ENCODE measurements around the gene VOPP1. TPM values are rescaled to one million over a fixed set of nuclear protein-coding genes. Genes with fewer than 3 reads are reported as not detected.
"Not testable (repeated sequence)": the region's sequence is repeated elsewhere in the genome, so short reads cannot be mapped to it uniquely, and the experiment has no call there.

The VOPP1 gene
- total RNA-seq, 1 experiment from 2014 or later, result 45.4 TPM

DNA sequence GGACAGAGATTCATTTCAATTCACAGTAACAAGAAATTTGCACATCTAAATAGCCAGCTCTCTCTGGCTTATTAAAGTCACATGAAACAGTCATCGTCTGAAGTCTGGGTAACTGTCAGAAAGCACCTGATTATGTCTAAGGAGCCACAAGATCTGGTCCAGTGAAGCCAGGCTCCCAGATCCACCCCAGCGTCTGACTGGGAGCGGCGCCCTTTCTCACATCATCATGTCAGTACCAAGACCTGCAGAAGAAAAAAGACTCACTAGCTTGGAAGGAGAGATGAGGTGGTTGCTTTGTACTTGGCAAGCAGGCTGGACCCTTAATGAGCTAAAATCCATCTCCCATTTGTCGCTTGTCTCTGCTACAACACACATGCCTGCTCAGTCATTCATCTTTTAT lies 58.4 kb downstream of the VOPP1 start:
- DNase-seq, result no peak
- H3K27me3 ChIP-seq, result no peaks in the 10 kb centered on the region
- no peaks in the 10 kb centered on the region for H3K9me3 ChIP-seq
- no peak overlapping the region for H3K4me3 ChIP-seq
- H3K36me3 ChIP-seq, result 0 out of 2 replicates have a peak, but pooled peaks cover 2% of the 10 kb centered on the region

DNA sequence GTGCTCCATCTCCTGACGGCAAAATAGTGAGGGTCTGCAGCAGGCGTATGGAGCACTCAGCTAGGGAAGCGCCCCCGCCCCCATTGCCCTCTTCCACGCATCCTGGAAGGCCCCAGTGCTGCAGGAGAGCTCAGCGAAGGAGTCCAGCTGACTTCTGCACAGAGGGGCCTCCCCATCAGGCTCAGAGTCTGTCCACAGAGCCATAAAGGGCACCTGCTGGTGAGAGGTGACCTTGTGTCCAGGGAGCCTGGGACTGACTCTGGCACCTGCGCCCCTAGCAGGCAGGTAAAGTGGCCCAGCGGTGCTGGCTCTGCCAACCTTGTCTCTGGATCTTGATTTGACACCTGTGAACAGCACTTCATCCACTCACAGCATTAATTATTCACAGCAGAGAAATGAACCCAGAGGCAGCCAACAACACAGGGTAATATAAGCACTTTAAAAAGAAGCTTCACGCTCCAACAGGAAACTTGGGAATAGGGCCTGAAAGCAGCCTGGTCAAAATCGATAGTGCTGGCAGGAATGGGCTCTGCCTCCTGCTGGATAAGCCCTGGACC lies 59.6 kb downstream of the VOPP1 start:
- H3K27me3 ChIP-seq, result no peaks in the 10 kb centered on the region
- no peaks in the 10 kb centered on the region for H3K9me3 ChIP-seq
- no peaks in the 10 kb centered on the region for H3K36me3 ChIP-seq
- H3K4me3 ChIP-seq, result no peak overlapping the region
- DNase-seq, result no peak

DNA sequence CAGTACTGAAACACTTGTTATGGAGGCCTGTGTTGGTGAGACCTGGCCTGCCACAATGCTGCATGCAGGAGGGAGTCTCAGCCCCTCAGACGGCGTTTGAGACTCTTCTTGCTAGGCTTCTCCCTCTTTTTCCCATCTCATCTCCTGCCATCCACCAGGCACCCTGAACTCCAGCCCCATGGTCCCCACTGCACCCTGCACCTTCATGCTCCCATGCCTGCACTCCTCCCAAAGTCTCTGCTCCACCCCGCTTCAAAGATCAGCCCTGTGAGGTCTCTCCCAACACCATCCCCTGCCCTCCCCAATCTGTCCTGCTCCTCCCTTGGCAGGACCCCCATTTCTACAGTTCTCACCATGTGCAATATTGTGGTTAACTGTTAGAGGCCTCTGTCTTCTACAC lies 61.7 kb downstream of the VOPP1 start:
- Histone ChIP-seq H3K27me3 (no peaks in the 10 kb centered on the region), H3K4me3 (no peak overlapping the region), H3K36me3 (no peaks in the 10 kb centered on the region), H3K9me3 (no peaks in the 10 kb centered on the region)
- no peak for DNase-seq

DNA sequence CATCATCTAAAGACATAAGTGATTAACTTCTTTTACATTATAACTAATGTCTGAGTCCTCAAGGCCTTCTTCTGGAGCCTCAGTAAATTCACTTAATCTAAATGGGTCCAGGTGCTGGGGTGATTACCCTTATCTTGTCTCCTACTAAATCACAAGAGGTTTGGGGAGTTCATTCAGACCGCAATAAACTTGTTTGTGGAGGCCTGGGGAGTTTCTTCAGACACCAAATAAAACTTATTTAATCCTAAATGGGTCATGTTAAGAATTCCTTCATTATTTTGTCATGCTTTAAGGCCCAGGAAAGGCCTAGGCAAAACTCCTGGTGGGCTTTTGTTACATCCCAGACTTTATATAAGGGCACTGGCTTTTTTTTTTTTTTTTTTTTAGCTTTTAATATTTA lies 62.1 kb downstream of the VOPP1 start:
- not testable (repeated sequence) for H3K4me3 ChIP-seq, H3K9me3 ChIP-seq, DNase-seq, H3K36me3 ChIP-seq, H3K27me3 ChIP-seq

DNA sequence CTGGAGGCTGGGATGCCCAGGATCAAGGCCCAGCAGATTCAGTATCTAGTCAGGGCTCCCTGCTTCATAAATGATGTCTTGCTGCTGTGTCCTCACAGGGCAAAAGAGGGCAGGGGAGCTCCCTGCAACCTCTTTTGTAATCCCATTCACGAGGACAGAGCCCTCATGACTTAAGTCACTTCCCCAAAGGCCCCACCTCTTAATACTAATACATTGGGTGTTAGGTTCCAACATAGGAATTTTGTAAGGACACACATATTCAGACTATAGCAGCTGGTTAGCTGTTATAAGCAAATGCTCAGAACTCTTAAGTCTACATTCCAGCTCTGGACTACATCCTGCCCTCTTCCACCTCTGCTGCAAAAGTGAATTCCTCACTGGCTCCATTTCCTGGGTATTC lies 63.0 kb downstream of the VOPP1 start:
- Histone ChIP-seq H3K27me3 (no peaks in the 10 kb centered on the region), H3K36me3 (no peaks in the 10 kb centered on the region), H3K9me3 (no peaks in the 10 kb centered on the region), H3K4me3 (no peak overlapping the region)
- DNase-seq, result no peak

DNA sequence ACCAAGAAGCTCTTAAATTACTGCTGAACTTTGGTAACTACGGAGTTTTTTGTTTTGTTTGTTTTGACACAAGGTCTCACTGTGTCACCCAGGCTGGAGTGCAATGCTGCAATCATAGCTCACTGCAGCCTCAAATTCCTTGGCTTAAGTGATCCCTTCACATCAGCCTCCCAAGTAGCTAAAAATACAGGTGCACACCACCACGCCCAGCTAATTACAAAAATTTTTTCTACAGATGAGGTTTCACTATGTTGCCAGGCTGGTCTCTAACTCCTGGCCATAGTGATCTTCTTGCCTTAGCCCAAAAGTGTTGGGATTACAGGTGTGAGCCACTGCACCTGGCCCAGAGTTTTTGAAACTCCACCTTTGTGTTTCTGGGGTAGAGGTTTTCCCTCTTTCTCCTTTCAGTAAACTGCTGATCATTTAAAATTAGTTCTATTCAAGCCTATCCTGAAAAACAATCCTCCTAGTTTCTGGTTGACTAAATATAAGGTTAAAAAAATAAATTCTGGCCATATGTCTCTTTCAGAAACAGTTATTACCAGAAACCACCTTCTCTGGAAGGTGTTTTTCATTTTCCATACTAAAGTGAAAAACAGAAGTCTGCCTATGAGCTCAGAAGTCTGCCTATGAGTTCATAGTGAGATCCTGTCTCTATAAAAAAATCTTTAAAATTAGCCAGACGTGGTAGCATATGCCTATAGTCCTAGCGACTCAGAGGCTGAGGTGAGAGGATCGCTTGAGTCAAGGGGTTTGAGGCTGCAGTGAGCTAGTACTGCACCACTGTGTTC lies 63.9 kb downstream of the VOPP1 start:
- Histone ChIP-seq H3K27me3 (no peaks in the 10 kb centered on the region), H3K36me3 (no peaks in the 10 kb centered on the region), H3K9me3 (no peaks in the 10 kb centered on the region), H3K4me3 (no peak overlapping the region)
- no peak for DNase-seq

DNA sequence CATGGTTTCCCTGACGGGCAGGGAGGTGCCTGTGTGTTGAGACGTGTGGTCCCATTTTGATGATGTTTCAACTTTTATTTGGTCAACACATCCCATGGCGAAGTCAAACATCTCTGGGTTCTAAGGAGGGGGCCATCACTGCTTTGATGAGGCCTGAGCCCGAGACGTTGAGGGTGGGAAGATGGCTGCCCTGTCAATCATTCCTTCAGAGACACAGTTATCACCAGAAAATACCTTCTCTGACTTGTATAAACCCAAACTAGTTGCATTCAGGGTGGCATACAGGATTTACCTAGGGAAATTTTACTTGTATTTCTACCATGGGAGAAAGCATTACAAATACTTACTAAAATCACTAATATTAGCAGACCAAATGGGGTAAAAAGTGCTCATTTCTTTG lies 64.6 kb downstream of the VOPP1 start:
- Histone ChIP-seq H3K36me3 (no peaks in the 10 kb centered on the region), H3K4me3 (no peak overlapping the region), H3K27me3 (no peaks in the 10 kb centered on the region), H3K9me3 (no peaks in the 10 kb centered on the region)
- DNase-seq, result no peak

DNA sequence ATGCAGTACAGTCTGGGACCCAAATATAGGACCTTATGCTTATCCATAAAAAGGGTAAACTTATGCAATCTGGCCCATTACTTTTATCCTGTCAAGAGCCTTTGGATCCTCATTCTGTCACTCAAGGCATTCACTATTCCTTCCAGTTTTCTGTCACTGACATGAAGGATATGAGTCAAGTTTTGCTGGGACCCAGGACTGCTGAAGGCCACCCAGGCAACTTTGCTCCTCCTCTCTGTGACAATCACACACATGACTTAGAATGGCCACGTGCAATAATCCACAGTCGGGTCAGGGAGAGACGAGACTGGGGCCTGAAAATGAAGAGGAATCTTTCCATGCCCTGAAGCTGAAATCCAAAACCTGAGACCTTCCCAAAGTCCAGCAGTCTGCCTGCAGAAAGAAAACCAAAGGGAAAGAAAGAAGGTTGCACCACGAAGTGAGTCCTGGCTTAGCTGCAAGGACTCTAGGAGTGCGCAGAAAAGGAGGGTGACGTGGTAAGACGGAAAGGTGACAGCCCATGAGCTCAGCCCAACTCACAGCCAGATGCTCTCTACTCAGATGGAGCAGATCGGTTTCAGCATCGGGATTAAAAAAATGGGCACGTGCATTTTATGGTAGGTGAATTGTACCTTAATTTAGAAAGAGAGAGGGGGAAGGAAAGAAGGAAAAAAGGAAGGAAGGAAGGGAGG lies 67.2 kb downstream of the VOPP1 start:
- H3K4me3 ChIP-seq, result no peak overlapping the region
- no peak for DNase-seq
- no peaks in the 10 kb centered on the region for H3K27me3 ChIP-seq
- H3K36me3 ChIP-seq, result no peaks in the 10 kb centered on the region
- H3K9me3 ChIP-seq, result no peaks in the 10 kb centered on the region

DNA sequence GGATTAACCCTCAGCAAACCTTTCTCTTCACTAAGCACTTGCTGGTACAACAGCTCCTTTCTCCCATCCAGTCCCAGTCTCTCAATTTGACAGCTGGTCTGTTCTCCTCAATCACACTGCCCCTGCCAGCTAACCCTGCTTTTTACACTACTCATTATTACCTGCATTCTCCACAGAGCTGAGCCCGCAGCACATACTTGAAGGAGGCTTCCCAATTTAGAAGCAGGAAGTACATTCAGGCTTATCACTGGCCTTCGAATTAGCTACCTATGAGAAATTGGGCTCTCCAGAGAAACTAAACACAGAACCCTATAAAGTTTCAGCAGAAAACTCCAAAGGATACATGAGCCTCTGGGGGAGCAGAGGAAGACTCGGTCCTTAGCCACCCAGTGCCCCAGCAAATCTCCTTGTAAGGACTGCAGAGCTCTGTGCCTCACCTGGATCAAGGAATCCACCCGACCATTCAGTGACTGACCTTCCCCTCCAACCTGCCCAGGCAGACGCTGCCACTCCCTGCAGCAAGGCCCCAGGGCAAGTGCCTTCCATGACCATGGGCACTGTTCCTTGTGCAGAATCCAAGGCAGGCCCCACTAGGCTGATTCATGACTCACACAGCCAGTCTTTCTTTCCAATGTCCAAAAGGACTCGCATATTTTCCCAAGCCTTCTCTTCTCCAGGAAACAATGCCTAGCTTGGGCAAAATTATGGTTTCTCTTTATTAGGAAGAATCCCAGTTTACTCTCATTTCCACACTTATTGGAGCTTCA lies 68.0 kb downstream of the VOPP1 start:
- Histone ChIP-seq H3K9me3 (no peaks in the 10 kb centered on the region), H3K4me3 (no peak overlapping the region), H3K27me3 (no peaks in the 10 kb centered on the region), H3K36me3 (no peaks in the 10 kb centered on the region)
- DNase-seq, result peak; percentile 11

DNA sequence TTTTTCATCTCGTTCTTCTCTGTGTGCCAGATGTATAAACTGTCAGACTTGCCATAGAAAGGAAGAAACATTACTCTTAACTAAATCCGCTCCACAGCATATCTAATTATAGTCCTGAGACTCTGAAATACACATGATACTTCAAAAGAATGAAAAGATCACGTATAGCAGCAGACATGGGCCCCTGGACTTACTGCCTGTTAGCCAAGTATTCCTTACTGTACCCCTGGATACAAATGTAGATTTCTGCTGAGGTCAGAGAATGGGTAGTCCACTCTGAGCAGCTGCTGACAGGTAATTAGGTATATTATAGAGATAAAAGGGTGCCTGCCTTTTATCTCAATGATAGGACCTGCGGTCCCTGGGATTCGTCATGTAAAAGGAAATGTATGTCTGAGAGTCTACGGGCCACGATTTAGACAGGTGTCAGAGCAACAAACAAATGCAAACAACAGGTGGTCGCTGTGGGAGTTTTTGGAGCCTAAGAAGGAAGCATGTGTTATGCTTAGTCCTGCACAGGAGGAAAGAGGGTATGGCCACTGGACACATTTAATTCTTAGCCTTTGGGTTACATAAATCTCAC lies 69.4 kb downstream of the VOPP1 start:
- no peak for DNase-seq
- H3K36me3 ChIP-seq, result no peaks in the 10 kb centered on the region
- no peak overlapping the region for H3K4me3 ChIP-seq
- no peaks in the 10 kb centered on the region for H3K27me3 ChIP-seq
- no peaks in the 10 kb centered on the region for H3K9me3 ChIP-seq

DNA sequence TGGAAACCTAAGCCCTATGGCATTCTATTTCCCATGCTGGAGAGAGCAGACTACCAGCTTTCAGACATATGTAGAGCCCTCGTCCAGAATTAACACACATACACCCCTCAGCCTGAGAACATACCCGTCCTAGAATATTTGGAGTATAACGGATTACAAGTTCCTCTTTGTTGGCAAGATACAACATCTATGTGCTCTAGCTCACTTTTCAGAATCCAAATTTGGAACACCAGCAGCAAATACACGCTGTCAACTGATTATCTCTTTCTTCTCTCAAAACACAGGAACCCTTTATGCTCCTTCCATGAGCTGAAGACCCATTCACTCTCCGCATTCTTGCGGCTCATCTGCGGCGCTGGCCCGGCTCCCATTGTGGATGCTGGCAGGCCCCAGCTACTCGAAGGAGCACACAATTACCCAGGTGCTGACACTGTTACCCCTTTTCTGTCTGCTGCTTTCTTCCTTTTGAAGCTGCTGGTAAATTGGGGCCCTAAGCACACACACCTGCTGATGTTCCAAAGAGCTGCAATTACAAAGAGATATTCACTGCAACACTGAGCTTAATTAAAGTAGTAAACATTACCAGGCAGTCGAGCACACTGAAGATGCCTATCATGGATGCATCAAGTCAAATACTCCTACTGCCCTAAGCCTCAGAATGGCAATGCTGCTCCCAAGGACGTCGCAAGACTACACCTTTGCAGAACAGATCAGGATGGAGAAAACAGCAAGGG lies 70.0 kb downstream of the VOPP1 start:
- Histone ChIP-seq H3K4me3 (no peak overlapping the region), H3K9me3 (no peaks in the 10 kb centered on the region), H3K36me3 (no peaks in the 10 kb centered on the region), H3K27me3 (no peaks in the 10 kb centered on the region)
- DNase-seq, result no peak

DNA sequence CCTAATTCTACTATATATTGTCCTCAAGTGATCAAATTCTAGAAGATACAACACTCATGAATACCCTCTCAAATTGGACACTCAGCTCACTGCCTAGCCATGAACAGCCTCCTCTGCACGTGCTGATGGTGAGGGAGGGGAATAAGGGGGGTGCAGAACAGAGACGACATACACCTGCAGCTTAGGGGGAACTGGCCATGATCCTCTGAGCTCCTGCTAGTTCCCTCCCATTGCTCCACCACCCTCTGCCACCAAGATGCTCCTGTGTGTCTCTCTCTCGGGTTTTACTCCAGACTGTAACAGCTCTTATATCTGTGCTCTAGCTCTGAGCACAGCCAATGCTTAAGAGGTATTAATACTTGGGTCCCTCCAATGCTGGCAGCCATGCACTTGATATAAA lies 70.7 kb downstream of the VOPP1 start:
- no peaks in the 10 kb centered on the region for H3K27me3 ChIP-seq
- H3K9me3 ChIP-seq, result no peaks in the 10 kb centered on the region
- no peaks in the 10 kb centered on the region for H3K36me3 ChIP-seq
- H3K4me3 ChIP-seq, result no peak overlapping the region
- no peak for DNase-seq

DNA sequence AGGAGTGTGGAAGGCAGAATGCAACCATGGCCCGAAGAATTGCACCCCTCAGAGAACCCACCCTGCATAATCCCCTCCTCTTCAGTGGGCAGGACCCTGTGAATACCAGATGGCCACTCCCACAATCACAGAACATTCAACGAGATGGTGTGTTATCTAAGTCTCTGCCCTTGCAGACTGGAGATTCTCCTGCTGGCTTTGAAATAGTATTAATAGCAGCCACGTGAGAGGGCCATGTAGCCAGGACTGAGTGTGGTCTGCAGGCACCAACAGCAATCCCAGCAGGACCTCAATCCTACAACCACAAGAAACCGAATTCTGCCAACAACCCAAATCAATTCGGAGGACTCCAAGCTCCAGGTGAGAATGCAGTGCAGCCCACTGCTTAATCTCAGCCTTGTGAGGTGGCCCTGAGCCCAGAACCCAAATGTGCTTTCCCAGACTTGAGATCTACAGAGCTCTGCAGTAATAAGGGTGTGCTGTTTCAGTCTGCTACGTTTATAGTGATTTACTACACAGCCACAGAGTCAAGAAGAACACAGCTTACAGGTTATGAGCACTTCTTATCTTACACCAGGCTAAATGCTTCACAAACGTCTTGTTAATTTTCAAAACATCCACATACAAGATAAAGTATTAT lies 72.1 kb downstream of the VOPP1 start:
- Histone ChIP-seq H3K9me3 (no peaks in the 10 kb centered on the region), H3K36me3 (no peaks in the 10 kb centered on the region), H3K4me3 (no peak overlapping the region), H3K27me3 (no peaks in the 10 kb centered on the region)
- DNase-seq, result no peak

DNA sequence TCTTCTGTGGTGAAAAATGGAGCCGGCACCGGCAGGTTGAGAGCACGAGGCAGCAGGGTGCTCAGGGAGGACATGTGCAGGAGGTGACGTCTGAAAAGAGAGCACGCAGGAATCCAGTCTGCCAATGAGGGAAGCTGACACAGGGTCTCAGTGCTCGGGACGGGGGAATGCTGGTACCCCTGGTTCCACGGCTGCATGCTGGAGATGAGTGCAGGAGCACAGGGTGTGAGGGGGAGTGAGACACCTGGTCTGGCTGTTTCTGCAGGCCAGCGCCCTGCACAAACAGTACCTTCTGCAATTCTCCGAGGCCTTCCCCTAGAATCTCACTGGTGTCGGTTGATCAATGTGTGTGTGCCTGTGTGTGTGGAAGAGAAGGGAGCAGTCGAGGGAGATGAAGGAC lies 72.7 kb downstream of the VOPP1 start:
- H3K9me3 ChIP-seq, result no peaks in the 10 kb centered on the region
- H3K4me3 ChIP-seq, result no peak overlapping the region
- no peaks in the 10 kb centered on the region for H3K27me3 ChIP-seq
- H3K36me3 ChIP-seq, result no peaks in the 10 kb centered on the region
- no peak for DNase-seq

DNA sequence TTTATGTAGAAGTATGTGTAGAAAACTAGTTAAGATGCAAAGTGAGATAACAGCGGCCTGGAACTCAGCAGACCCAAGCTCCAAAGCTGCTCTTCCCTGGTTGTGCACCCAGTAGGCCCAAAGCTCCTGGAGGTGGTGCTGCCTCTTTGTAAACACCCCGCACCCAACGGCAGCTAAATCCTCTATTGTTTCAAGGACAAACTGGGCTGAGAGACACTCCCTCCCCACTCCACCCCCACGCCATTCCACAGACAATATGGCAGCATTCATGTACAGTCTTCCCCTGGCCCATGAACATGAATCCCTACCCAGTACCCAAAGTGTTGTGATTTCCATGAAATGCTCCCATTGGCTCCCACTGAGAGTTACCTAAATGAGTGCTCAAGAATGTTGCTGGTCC lies 73.5 kb downstream of the VOPP1 start:
- H3K36me3 ChIP-seq, result no peaks in the 10 kb centered on the region
- no peaks in the 10 kb centered on the region for H3K27me3 ChIP-seq
- no peaks in the 10 kb centered on the region for H3K9me3 ChIP-seq
- H3K4me3 ChIP-seq, result no peak overlapping the region
- DNase-seq, result no peak

DNA sequence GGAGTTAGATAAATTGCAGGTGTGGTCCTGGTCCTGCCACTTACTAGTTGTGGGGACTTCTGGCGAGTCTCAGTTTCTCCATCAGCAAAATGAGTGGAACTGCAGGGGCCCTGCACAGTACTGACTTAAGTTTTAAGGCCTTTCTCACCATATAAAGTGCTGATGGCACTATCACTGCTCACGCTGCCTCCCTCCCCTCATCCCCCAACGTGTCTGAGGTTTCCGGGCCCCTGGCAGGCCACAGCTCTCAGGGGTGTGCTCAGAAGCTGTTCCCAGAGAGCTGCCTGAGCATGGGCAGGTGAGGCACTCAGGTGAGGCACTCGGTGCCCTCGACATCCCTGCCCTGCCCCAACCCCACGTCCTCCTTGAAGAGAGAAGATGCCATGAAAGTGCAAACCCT lies 74.2 kb downstream of the VOPP1 start:
- no peak for DNase-seq
- Histone ChIP-seq H3K36me3 (no peaks in the 10 kb centered on the region), H3K4me3 (no peak overlapping the region)

More for the DNA sequence above, 74.2 kb downstream of the VOPP1 start:
- Histone ChIP-seq H3K27me3 (no peaks in the 10 kb centered on the region), H3K9me3 (no peaks in the 10 kb centered on the region)

Data from MG63 (cell line).